K562 (cell line): Measurements from ENCODE around the gene SMIM11. TPM values are rescaled to one million over a fixed set of nuclear protein-coding genes. Genes with fewer than 3 reads are reported as not detected.

Source experiments
- ATAC-seq: fragments of 200-7000 bp; cut with Tn5 transposase; 3 replicates; pipeline ENCODE4 v1.9.1; 2020; ENCODE audit warnings: moderate library complexity
- BruUV-seq: library from RNA; stranded (reverse); fragments of 400-500 nt; replicated peaks from 2 replicates; lab custom pipeline; 2021; lab: Mats Ljungman, UMichigan
- CTCF ChIA-PET: fragments of 300-600 bp; formaldehyde crosslinking; extraction: SDS; loops from one replicate; lab custom pipeline; 2021; ENCODE audit warnings: low intra/inter-chr PET ratio; lab: Yijun Ruan, JAX
- POLR2A ChIA-PET: fragments of 300-600, 350-650 bp; sonication (Branson Sonifier 250); formaldehyde crosslinking; extraction: SDS; loops from one replicate; lab custom pipeline; 2021; ENCODE audit warnings: antibody characterized with exemption, inconsistent platforms; lab: Yijun Ruan, JAX
- DNase-seq, 4 experiments: peaks; one replicate each; pipeline versions ENCODE4 v3.0.0 to v3.0.0-alpha.2; 2011 to 2018; ENCODE audit warnings: low spot score in 3 of 4, mixed read lengths in 3 of 4; ENCODE audit errors: extremely low read depth in 1 of 4
- FAIRE-seq: peaks from 2 replicates; lab custom pipeline; 2011; peaks lifted over from hg19 to GRCh38; lab: Jason Lieb, UNC
- H2AFZ ChIP-seq: 2 replicates; pipeline ENCODE4 v1.6.0; 2011; ENCODE audit warnings: low read depth, low read length, control low read depth, inconsistent platforms
- H3K27ac ChIP-seq: fragments of 200-600 bp; 3 replicates; pipeline ENCODE4 v1.8.0; 2011; ENCODE audit warnings: low read depth, mild to moderate bottlenecking, control low read depth, inconsistent platforms, low read length, moderate library complexity, mixed read lengths; ENCODE audit errors: extremely low read depth
- H3K27me3 ChIP-seq, 2 experiments: fragments of 300-600 bp in 1 of 2; 2 replicates in 1 of 2; 3 replicates in 1 of 2; pipeline versions ENCODE4 v1.6.0 to v1.8.0; 2011; ENCODE audit warnings: inconsistent platforms in 2 of 2, low read length in 2 of 2, mild to moderate bottlenecking in 1 of 2, mixed read lengths in 1 of 2, moderate library complexity in 1 of 2; ENCODE audit not compliant: control insufficient read depth in 2 of 2, insufficient read depth in 2 of 2
- H3K36me3 ChIP-seq: fragments of 300-600 bp; 3 replicates; pipeline ENCODE4 v1.8.0; 2011; ENCODE audit warnings: mild to moderate bottlenecking, low read length, inconsistent platforms; ENCODE audit not compliant: control insufficient read depth, insufficient read depth
- H3K4me1 ChIP-seq, 2 experiments: fragments of 200-600 bp in 1 of 2; replicated peaks in 1 of 2; 2 replicates in 1 of 2; 3 replicates in 1 of 2; pipeline versions ENCODE4 v1.5.1 to v1.8.0; 2011; ENCODE audit warnings: inconsistent platforms in 2 of 2, low read length in 2 of 2, mild to moderate bottlenecking in 1 of 2, mixed read lengths in 1 of 2, moderate library complexity in 1 of 2; ENCODE audit not compliant: control insufficient read depth in 2 of 2, insufficient read depth in 2 of 2
- H3K4me2 ChIP-seq: 2 replicates; pipeline ENCODE4 v1.6.1; 2011; ENCODE audit warnings: low read length, control low read depth, inconsistent platforms, mixed read lengths; ENCODE audit not compliant: insufficient read depth
- H3K4me3 ChIP-seq: fragments of 200-600 bp; sonication (generic), shearing (Covaris generic); 2 replicates; pipeline ENCODE4 v1.5.1; 2016; ENCODE audit warnings: control low read depth, inconsistent platforms
- H3K79me2 ChIP-seq: fragments of 200-600 bp; 3 replicates; pipeline ENCODE4 v1.8.0; 2011; ENCODE audit warnings: low read length, inconsistent platforms; ENCODE audit not compliant: control insufficient read depth, insufficient read depth
- H3K9ac ChIP-seq, 2 experiments: 2 replicates each; pipeline versions ENCODE4 v1.6.0 to v1.6.1; 2011; ENCODE audit warnings: low read depth in 2 of 2, low read length in 2 of 2, control low read depth in 1 of 2, inconsistent platforms in 1 of 2, mild to moderate bottlenecking in 1 of 2, mixed read lengths in 1 of 2; ENCODE audit not compliant: insufficient read depth in 1 of 2
- H3K9me1 ChIP-seq: one replicate; pipeline ENCODE4 v1.6.0; 2011; ENCODE audit warnings: inconsistent platforms, mild to moderate bottlenecking, low read length, moderate library complexity; ENCODE audit not compliant: control insufficient read depth, insufficient read depth
- H3K9me3 ChIP-seq: replicated peaks from 2 replicates; pipeline ENCODE4 v1.5.1; 2011; ENCODE audit warnings: low read depth, low read length, inconsistent platforms; ENCODE audit not compliant: control insufficient read depth, insufficient read depth
- H4K20me1 ChIP-seq: replicated peaks from 2 replicates; pipeline ENCODE4 v1.6.1; 2011; ENCODE audit warnings: low read length, inconsistent platforms, mixed read lengths; ENCODE audit not compliant: control insufficient read depth, insufficient read depth
- DPF2 ChIP-seq: fragments of 450-650 bp; IDR thresholded peaks from 2 replicates; pipeline ENCODE4 v1.6.1; 2016
- ETV6 ChIP-seq, 3 experiments: fragments of 150-350 bp in 1 of 3; sonication (generic) in 1 of 3; formaldehyde crosslinking in 1 of 3; IDR thresholded peaks; 2 replicates each; pipeline versions ENCODE4 v1.6.1 to v1.8.0; 2014 to 2022; ENCODE audit warnings: borderline replicate concordance in 2 of 3, low read depth in 2 of 3, antibody characterized with exemption in 1 of 3, low read length in 1 of 3, mild to moderate bottlenecking in 1 of 3, missing genetic modification reagents in 1 of 3
- HSF4 ChIP-seq: fragments of 250-450 bp; sonication (Bioruptor Pico); IDR thresholded peaks from 2 replicates; pipeline ENCODE4 v2.1.2; 2022; ENCODE audit warnings: mild to moderate bottlenecking, moderate library complexity, borderline replicate concordance
- SMARCE1 ChIP-seq: fragments of 450-650 bp; IDR thresholded peaks from 2 replicates; pipeline ENCODE4 v1.7.1; 2016; ENCODE audit warnings: mild to moderate bottlenecking
- XRCC3 ChIP-seq: fragments of 450-650 bp; IDR thresholded peaks from 2 replicates; pipeline ENCODE4 v1.6.1; 2017; ENCODE audit warnings: mild to moderate bottlenecking, moderate library complexity
- WGBS: fragments of 100-300 bp; shearing (Covaris generic); methylation state at CpG from one replicate; pipeline ENCODE4 v1.1.6; 2016; ENCODE audit warnings: low coverage, mixed read lengths; ENCODE audit not compliant: insufficient coverage; ENCODE audit errors: missing lambda C conversion rate; 5-methylcytosine and 5-hydroxymethylcytosine counted together
- in situ Hi-C: fragments of 300-500 bp; cut with MboI; formaldehyde crosslinking; loops from 4 replicates; pipeline ENCODE4 v1.15.0; 2018; ENCODE audit warnings: inconsistent platforms, mixed read lengths
- intact Hi-C: fragments of 100-400 bp; cut with micrococcal nuclease; formaldehyde crosslinking; loops from 2 replicates; pipeline ENCODE4 v1.14.2; 2022
- polyA plus RNA-seq, 8 experiments: library from polyadenylated mRNA; depleted of rRNA in 4 of 8; stranded (reverse) in 5 of 8; unstranded in 3 of 8; fragments of >200 nt; fragmentation: Nextera tagmentation in 2 of 8; fragmentation: Illumina TruSeq in 1 of 8; extraction: Ambion mirVana in 2 of 8; extraction: Trizol in 1 of 8; gene quantifications; 2 replicates each; pipeline versions ENCODE4 v1.2.1 to v1.2.3, GENCODE V29; 2011 to 2014; ENCODE audit warnings: inconsistent platforms in 1 of 8, missing spikeins in 1 of 8
- total RNA-seq, 7 experiments: library from RNA; depleted of rRNA in 6 of 7; stranded (reverse); fragments of >200 nt in 6 of 7; fragmentation: Illumina TruSeq in 2 of 7; extraction: Trizol in 2 of 7; gene quantifications; 2 replicates each; pipeline versions ENCODE4 v1.2.1 to v1.2.3, GENCODE V29; 2011 to 2021; ENCODE audit warnings: low replicate concordance in 1 of 7
- TF ChIP-seq, protein P1 (sequence below), 3 experiments: IDR thresholded peaks in 2 of 3; conservative IDR thresholded peaks in 1 of 3; 2 replicates each; pipeline ENCODE4 v1.5.1; 2011 to 2012; ENCODE audit warnings: low read length in 3 of 3, mild to moderate bottlenecking in 3 of 3, control low read depth in 2 of 3, improper control_type of control experiment in 1 of 3, inconsistent platforms in 1 of 3, low read depth in 1 of 3, mixed read lengths in 1 of 3, moderate library complexity in 1 of 3; ENCODE audit not compliant: insufficient read depth in 2 of 3

The SMIM11 gene
- total and polyA plus RNA-seq, 9 of the 15 experiments (the other 6 are each of a cell fraction or from before 2014, with no cell fraction given), result 3.9 to 113 (median 25.5) TPM

DNA sequence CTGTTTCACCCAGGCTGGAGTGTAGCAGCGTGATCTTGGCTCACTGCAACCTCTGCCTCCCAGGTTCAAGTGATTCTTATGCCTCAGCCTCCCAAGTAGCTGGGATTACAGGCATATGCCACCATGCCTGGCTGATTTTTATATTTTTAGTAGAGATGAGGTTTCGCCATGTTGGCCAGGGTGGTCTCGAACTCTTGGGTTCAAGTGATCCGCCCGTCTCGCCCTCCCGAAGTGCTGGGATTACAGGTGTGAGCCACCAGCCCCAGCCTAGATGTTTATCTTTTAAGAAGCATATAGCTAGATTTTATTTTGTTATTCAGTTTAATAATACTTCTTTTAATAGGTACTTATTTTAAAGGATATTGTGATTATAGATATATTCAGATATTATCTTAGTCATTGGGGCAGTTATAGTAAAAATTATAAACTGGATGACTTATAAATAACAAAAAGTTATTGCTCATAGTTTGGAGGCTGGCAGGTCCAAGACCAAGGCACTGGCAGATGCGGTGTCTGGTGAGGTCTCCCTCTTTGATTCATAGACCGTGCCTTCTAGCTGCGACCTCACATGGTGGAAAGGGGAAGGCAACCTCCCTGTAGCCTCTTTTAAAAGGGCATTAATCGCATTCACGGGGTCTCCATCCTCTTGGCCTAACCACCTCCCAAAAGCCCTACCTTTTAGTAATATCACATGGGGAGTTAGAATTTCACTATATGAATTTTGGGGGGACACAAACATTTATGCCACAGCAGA is 14.6 kb upstream of the SMIM11 start:
- peaks cover 2 to 9% of the 10 kb centered on the region in 2 experiments; a peak in 3 of 5 replicates for H3K27me3 ChIP-seq

More for the DNA sequence above, 14.6 kb upstream of the SMIM11 start:
- H3K9me3 ChIP-seq, result no peaks in the 10 kb centered on the region
- no peaks in the 10 kb centered on the region for H4K20me1 ChIP-seq
- TF ChIP-seq HSF4 (no peak), ETV6 (IDR thresholded peaks at IDR 0.05; ENCODE audit: borderline replicate concordance in 1 of 2, low read depth in 2 of 2, low read length in 1 of 2) (no peak), ETV6 (CRISPR knock-in tag; IDR thresholded peaks at IDR 0.05; ENCODE audit: borderline replicate concordance) (no peak), SMARCE1 (no peak), DPF2 (no peak), XRCC3 (no peak)
- TF ChIP-seq, protein P1, sequence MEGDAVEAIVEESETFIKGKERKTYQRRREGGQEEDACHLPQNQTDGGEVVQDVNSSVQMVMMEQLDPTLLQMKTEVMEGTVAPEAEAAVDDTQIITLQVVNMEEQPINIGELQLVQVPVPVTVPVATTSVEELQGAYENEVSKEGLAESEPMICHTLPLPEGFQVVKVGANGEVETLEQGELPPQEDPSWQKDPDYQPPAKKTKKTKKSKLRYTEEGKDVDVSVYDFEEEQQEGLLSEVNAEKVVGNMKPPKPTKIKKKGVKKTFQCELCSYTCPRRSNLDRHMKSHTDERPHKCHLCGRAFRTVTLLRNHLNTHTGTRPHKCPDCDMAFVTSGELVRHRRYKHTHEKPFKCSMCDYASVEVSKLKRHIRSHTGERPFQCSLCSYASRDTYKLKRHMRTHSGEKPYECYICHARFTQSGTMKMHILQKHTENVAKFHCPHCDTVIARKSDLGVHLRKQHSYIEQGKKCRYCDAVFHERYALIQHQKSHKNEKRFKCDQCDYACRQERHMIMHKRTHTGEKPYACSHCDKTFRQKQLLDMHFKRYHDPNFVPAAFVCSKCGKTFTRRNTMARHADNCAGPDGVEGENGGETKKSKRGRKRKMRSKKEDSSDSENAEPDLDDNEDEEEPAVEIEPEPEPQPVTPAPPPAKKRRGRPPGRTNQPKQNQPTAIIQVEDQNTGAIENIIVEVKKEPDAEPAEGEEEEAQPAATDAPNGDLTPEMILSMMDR (IDR thresholded peaks at IDR 0.05 in 2 of 3, conservative IDR thresholded peaks at IDR 0.05 in 1 of 3; ENCODE audit: insufficient read depth in 2 of 3, low read depth in 1 of 3, low read length in 3 of 3), result peak in 2 of 3 experiments; percentile 18 to 28; a peak in 1 of 6 replicates
- H2AFZ ChIP-seq, result no peak overlapping the region
- no peak overlapping the region for H3K9ac ChIP-seq
- FAIRE-seq (no peak), DNase-seq (peak in 1 of 4 experiments; percentile 24), ATAC-seq (peak; percentile 59; the same call in 2 of the 3 replicates)
- H3K4me2 ChIP-seq, result no peak overlapping the region
- POLR2A ChIA-PET, result interaction anchor here (0.9 kb wide), 1 partner anchor 8 kb away, joined by 4 read pairs; no protein-coding TSS in a partner anchor
- 12% methylated on average over 12 of the region's 12 CpGs for WGBS
- no peaks in the 10 kb centered on the region for H3K79me2 ChIP-seq
- H3K27ac ChIP-seq, result no peak overlapping the region
- no peak overlapping the region for H3K4me3 ChIP-seq
- no peaks in the 10 kb centered on the region for H3K36me3 ChIP-seq
- in situ Hi-C loops (no loop called here), intact Hi-C loops (no loop called here)
- BruUV-seq, result no TSS peak
- CTCF ChIA-PET, result interaction anchor here (0.7 to 2.0 kb wide), 3 partner anchors 18 to 437 kb away, joined by 3 to 14 read pairs (median 6); no protein-coding TSS in a partner anchor
- H3K9me1 ChIP-seq, result no peaks in the 10 kb centered on the region
- H3K4me1 ChIP-seq, result peaks cover 0 to 2% of the 10 kb centered on the region in 2 experiments; a peak in 2 of 5 replicates
